Nephron progenitor cell (in vitro differentiated cells): ENCODE data around the gene ZEB1.
A peak's percentile ranks its signal among the peaks of the same experiment; 100 is the strongest.

Experiments used
- DNase-seq: peaks from one replicate; pipeline ENCODE4 v3.0.0; 2021
- H3K27ac Mint-ChIP-seq: 2 replicates; pipeline ENCODE4 v1.8.0; 2021; ENCODE audit warnings: mild to moderate bottlenecking, moderate library complexity, mixed read lengths
- H3K27me3 Mint-ChIP-seq: 2 replicates; pipeline ENCODE4 v1.8.0; 2021; ENCODE audit warnings: mild to moderate bottlenecking, low read depth, mixed read lengths; ENCODE audit not compliant: poor library complexity
- H3K36me3 Mint-ChIP-seq: 2 replicates; pipeline ENCODE4 v1.8.0; 2021; ENCODE audit warnings: low read depth, mixed read lengths
- H3K4me1 Mint-ChIP-seq: 2 replicates; pipeline ENCODE4 v1.8.0; 2021; ENCODE audit warnings: mixed read lengths
- H3K4me3 Mint-ChIP-seq: 2 replicates; pipeline ENCODE4 v1.8.0; 2021; ENCODE audit warnings: mild to moderate bottlenecking, moderate library complexity, mixed read lengths
- H3K9me3 Mint-ChIP-seq: 2 replicates; pipeline ENCODE4 v1.8.0; 2021; ENCODE audit warnings: mild to moderate bottlenecking, moderate library complexity, mixed read lengths
- CTCF ChIP-seq: fragments of 200-600 bp; sonication (generic); IDR thresholded peaks from 2 replicates; pipeline ENCODE4 v1.5.0; 2021; ENCODE audit warnings: antibody characterized with exemption

Gene ZEB1

DNA sequence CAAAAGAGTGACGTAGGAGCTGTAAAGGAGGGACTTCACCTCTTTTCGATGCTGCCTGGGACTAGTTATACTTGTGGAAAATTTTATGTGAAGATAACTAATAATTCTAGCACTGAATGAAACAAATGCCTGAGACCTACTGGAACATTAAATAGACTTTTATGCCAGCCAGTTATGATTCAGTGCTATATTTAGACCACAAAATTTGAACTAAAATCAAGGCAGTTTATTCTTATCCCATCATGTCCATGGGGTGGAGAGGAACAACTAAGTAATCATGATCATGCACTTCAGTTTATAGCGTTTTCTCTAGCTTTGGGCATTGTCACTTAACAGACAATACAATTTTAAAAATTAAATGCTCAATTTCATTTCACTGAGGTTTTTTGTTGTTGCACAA, 76.7 kb downstream of the ZEB1 start:
- Mint-ChIP-seq H3K4me3 (no peak overlapping the region), H3K27me3 (no peaks in the 10 kb centered on the region), H3K9me3 (no peaks in the 10 kb centered on the region), H3K27ac (no peak overlapping the region), H3K4me1 (no peaks in the 10 kb centered on the region), H3K36me3 (peaks cover 4% of the 10 kb centered on the region)
- no peak for TF ChIP-seq CTCF
- no peak for DNase-seq

- no peak overlapping the region for H3K27ac Mint-ChIP-seq
These were observed 77.4 kb downstream of the ZEB1 start for GRCh38 chr10:31396376-31396775.

GRCh38 chr10:31397852-31398251, 78.8 kb downstream of the ZEB1 start:
- no peak overlapping the region for H3K4me3 Mint-ChIP-seq
- no peak for DNase-seq
- TF ChIP-seq CTCF: no peak
- no peaks in the 10 kb centered on the region for H3K9me3 Mint-ChIP-seq
- H3K4me1 Mint-ChIP-seq: peaks cover 5% of the 10 kb centered on the region
- no peaks in the 10 kb centered on the region for H3K36me3 Mint-ChIP-seq
- no peaks in the 10 kb centered on the region for H3K27me3 Mint-ChIP-seq
- no peak overlapping the region for H3K27ac Mint-ChIP-seq

More at GRCh38 chr10:31396376-31396775, 77.4 kb downstream of the ZEB1 start:
- DNase-seq: no peak
- no peak for TF ChIP-seq CTCF
- Mint-ChIP-seq H3K27me3 (no peaks in the 10 kb centered on the region), H3K4me3 (no peak overlapping the region), H3K9me3 (no peaks in the 10 kb centered on the region), H3K36me3 (no peaks in the 10 kb centered on the region), H3K4me1 (peaks cover 5% of the 10 kb centered on the region)

- no peak for DNase-seq
- no peaks in the 10 kb centered on the region for H3K36me3 Mint-ChIP-seq
- no peak overlapping the region for H3K4me3 Mint-ChIP-seq
- H3K9me3 Mint-ChIP-seq: no peaks in the 10 kb centered on the region
- no peak for TF ChIP-seq CTCF
- no peak overlapping the region for H3K27ac Mint-ChIP-seq
- H3K27me3 Mint-ChIP-seq: no peaks in the 10 kb centered on the region
- H3K4me1 Mint-ChIP-seq: peaks cover 5% of the 10 kb centered on the region
These were observed 80.2 kb downstream of the ZEB1 start for GRCh38 chr10:31399171-31399570.

- peak overlapping the region; percentile 6 for H3K27ac Mint-ChIP-seq
- H3K4me1 Mint-ChIP-seq: peaks cover 5% of the 10 kb centered on the region
- H3K4me3 Mint-ChIP-seq: no peak overlapping the region
These were observed 80.6 kb downstream of the ZEB1 start for GRCh38 chr10:31399631-31400030.

More at GRCh38 chr10:31399631-31400030, 80.6 kb downstream of the ZEB1 start:
- no peak for TF ChIP-seq CTCF
- DNase-seq: no peak
- Mint-ChIP-seq H3K9me3 (no peaks in the 10 kb centered on the region), H3K36me3 (no peaks in the 10 kb centered on the region), H3K27me3 (no peaks in the 10 kb centered on the region)
